Measurements from ENCODE around the gene FIBCD1. TPM values are rescaled to one million over a fixed set of nuclear protein-coding genes. Genes with fewer than 3 reads are reported as not detected.

Gene FIBCD1
- total RNA-seq, 1 experiment from 2014 or later = 6.6 TPM

DNA sequence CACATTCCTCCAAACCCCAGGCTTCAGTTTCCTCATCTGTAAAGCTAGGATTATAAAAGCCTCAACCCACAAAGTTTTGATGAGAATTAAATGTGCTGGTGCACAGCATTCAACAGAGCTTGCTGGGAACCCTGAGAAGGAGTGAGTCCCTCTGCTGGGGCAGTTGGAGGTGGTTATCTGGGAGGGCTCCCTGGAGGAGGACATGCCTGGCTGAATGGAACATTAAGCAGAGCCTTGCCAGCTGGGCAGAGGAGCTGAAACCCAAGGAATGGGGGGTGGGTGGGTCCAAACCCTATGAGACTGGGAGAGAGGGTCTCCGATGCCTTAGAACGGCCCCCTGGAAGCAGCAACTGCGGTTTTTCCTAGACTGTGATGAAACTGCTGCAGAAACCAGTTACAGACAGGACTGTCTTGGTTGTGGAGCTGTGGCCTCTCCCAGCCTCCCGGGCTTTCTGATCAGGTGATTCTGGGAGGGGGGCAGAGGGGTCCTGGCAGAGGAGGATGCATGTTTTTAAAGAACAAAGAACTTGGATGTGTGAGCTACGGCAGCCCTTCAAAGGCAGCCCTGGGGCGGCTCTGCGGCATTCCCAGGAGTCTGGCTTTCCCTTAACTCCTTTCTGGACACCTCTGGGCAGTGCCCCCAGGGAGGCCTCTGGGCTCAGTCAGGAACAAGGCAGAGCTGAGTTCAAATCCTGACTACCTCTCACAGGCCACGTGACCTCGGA is 20.8 kb downstream of the FIBCD1 start:
- H3K36me3 Mint-ChIP-seq = no peaks in the 10 kb centered on the region
- POLR2A ChIA-PET = interaction anchor here (0.5 to 0.7 kb wide), 2 partner anchors 36 to 166 kb away, joined by 3 to 5 read pairs; no protein-coding TSS in a partner anchor

DNA sequence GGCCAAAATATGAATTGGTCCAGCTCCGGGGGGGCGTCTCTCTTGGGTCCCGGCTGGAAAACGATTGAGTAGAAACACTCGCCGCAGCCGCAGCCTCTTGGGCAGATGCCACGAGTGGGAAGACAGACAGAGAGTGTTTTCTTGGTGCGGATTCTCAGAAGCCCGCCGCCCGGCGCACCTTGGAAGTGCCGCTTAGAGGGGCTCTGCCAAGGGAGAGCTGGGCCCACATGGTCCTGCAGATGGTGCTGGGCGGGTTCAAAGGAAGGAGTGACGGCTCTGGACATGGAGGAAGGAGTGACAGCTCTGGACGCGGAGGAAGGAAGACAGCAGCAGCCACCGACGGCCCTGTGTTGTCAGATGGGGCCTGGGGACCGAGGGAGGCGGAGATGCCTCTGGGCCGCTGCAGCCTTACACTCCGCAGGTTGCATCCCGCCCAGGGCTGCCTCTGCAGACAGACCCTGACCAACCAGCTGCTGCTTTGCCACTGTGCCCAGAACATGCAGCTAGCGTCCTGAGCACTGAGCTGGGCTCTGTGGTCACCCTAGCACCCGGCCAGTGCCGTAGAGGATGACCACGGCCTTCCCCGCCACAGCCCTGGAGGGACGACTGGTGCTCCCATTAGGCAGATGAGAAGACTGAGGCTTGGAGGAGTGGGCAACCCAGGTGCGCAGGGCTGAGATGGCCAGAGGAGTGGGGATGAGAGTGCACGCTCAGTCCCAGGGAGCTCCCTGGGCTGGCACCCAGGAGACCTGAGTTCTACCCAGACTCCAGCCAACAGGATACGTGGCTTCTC is 21.7 kb downstream of the FIBCD1 start:
- Mint-ChIP-seq H3K9me3 (no peaks in the 10 kb centered on the region), H3K27ac (no peak overlapping the region; the same call in 1 of the 2 replicates), H3K4me3 (no peak overlapping the region), H3K36me3 (no peaks in the 10 kb centered on the region), H3K27me3 (ENCODE audit: low read depth) (no peaks in the 10 kb centered on the region), H3K4me1 (peaks cover 9% of the 10 kb centered on the region)
- DNase-seq (ENCODE audit: low spot score) = no peak
- POLR2A ChIA-PET = interaction anchor here (0.5 to 0.7 kb wide), 2 partner anchors 37 to 167 kb away, joined by 3 to 5 read pairs; no protein-coding TSS in a partner anchor
- CTCF ChIA-PET = interaction anchor here (0.5 to 1.8 kb wide), 8 partner anchors 15 to 276 kb away, joined by 3 to 8 read pairs (median 4); no protein-coding TSS in a partner anchor
- ATAC-seq = no peak
- no peak for TF ChIP-seq TEAD4 (CRISPR knock-in tag; IDR thresholded peaks at IDR 0.05)
- no peak for TF ChIP-seq SOX15 (CRISPR knock-in tag; IDR thresholded peaks at IDR 0.05)
- no peak for TF ChIP-seq JAZF1 (CRISPR knock-in tag; IDR thresholded peaks at IDR 0.05)
- no peak for TF ChIP-seq CREM (CRISPR knock-in tag; IDR thresholded peaks at IDR 0.05)
- TF ChIP-seq NR3C1 (CRISPR knock-in tag; conservative IDR thresholded peaks at IDR 0.05; ENCODE audit: low read depth) = no peak
- TF ChIP-seq, protein P1, sequence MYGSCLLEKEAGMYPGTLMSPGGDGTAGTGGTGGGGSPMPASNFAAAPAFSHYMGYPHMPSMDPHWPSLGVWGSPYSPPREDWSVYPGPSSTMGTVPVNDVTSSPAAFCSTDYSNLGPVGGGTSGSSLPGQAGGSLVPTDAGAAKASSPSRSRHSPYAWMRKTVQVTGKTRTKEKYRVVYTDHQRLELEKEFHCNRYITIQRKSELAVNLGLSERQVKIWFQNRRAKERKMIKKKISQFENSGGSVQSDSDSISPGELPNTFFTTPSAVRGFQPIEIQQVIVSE (CRISPR knock-in tag; IDR thresholded peaks at IDR 0.05; ENCODE audit: borderline replicate concordance) = no peak
- TF ChIP-seq TP53 (CRISPR knock-in tag; IDR thresholded peaks at IDR 0.05) = no peak
- TF ChIP-seq ZNF219 (CRISPR knock-in tag; IDR thresholded peaks at IDR 0.05; ENCODE audit: borderline replicate concordance) = no peak
- no peak for TF ChIP-seq CREB1 (CRISPR knock-in tag; IDR thresholded peaks at IDR 0.05)
- TF ChIP-seq, protein P2, sequence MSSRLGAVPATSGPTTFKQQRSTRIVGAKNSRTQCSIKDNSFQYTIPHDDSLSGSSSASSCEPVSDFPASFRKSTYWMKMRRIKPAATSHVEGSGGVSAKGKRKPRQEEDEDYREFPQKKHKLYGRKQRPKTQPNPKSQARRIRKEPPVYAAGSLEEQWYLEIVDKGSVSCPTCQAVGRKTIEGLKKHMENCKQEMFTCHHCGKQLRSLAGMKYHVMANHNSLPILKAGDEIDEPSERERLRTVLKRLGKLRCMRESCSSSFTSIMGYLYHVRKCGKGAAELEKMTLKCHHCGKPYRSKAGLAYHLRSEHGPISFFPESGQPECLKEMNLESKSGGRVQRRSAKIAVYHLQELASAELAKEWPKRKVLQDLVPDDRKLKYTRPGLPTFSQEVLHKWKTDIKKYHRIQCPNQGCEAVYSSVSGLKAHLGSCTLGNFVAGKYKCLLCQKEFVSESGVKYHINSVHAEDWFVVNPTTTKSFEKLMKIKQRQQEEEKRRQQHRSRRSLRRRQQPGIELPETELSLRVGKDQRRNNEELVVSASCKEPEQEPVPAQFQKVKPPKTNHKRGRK (CRISPR knock-in tag; IDR thresholded peaks at IDR 0.05; ENCODE audit: borderline replicate concordance) = no peak
- TF ChIP-seq, protein P3, sequence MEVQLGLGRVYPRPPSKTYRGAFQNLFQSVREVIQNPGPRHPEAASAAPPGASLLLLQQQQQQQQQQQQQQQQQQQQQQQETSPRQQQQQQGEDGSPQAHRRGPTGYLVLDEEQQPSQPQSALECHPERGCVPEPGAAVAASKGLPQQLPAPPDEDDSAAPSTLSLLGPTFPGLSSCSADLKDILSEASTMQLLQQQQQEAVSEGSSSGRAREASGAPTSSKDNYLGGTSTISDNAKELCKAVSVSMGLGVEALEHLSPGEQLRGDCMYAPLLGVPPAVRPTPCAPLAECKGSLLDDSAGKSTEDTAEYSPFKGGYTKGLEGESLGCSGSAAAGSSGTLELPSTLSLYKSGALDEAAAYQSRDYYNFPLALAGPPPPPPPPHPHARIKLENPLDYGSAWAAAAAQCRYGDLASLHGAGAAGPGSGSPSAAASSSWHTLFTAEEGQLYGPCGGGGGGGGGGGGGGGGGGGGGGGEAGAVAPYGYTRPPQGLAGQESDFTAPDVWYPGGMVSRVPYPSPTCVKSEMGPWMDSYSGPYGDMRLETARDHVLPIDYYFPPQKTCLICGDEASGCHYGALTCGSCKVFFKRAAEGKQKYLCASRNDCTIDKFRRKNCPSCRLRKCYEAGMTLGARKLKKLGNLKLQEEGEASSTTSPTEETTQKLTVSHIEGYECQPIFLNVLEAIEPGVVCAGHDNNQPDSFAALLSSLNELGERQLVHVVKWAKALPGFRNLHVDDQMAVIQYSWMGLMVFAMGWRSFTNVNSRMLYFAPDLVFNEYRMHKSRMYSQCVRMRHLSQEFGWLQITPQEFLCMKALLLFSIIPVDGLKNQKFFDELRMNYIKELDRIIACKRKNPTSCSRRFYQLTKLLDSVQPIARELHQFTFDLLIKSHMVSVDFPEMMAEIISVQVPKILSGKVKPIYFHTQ (CRISPR knock-in tag; IDR thresholded peaks at IDR 0.05) = no peak
- no peak for TF ChIP-seq ESRRA (CRISPR knock-in tag; IDR thresholded peaks at IDR 0.05; ENCODE audit: borderline replicate concordance)

More for the DNA sequence above, 20.8 kb downstream of the FIBCD1 start:
- Mint-ChIP-seq H3K27ac (no peak overlapping the region), H3K9me3 (no peaks in the 10 kb centered on the region), H3K27me3 (ENCODE audit: low read depth) (no peaks in the 10 kb centered on the region), H3K4me3 (no peak overlapping the region), H3K4me1 (peaks cover 16% of the 10 kb centered on the region)
- no peak for ATAC-seq
- TF ChIP-seq, protein P4, sequence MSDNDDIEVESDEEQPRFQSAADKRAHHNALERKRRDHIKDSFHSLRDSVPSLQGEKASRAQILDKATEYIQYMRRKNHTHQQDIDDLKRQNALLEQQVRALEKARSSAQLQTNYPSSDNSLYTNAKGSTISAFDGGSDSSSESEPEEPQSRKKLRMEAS (CRISPR knock-in tag; IDR thresholded peaks at IDR 0.05) = no peak
- TF ChIP-seq ZNF219 (CRISPR knock-in tag; IDR thresholded peaks at IDR 0.05; ENCODE audit: borderline replicate concordance) (no peak), ZNF121 (CRISPR knock-in tag; IDR thresholded peaks at IDR 0.05) (no peak), ZNF423 (CRISPR knock-in tag; IDR thresholded peaks at IDR 0.05) (no peak), MXD4 (CRISPR knock-in tag; IDR thresholded peaks at IDR 0.05; ENCODE audit: borderline replicate concordance) (no peak)
- TF ChIP-seq, protein P5, sequence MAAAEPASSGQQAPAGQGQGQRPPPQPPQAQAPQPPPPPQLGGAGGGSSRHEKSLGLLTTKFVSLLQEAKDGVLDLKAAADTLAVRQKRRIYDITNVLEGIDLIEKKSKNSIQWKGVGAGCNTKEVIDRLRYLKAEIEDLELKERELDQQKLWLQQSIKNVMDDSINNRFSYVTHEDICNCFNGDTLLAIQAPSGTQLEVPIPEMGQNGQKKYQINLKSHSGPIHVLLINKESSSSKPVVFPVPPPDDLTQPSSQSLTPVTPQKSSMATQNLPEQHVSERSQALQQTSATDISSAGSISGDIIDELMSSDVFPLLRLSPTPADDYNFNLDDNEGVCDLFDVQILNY (CRISPR knock-in tag; IDR thresholded peaks at IDR 0.05) = no peak
- TF ChIP-seq, protein P6, sequence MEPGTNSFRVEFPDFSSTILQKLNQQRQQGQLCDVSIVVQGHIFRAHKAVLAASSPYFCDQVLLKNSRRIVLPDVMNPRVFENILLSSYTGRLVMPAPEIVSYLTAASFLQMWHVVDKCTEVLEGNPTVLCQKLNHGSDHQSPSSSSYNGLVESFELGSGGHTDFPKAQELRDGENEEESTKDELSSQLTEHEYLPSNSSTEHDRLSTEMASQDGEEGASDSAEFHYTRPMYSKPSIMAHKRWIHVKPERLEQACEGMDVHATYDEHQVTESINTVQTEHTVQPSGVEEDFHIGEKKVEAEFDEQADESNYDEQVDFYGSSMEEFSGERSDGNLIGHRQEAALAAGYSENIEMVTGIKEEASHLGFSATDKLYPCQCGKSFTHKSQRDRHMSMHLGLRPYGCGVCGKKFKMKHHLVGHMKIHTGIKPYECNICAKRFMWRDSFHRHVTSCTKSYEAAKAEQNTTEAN (CRISPR knock-in tag; IDR thresholded peaks at IDR 0.05) = no peak
- TF ChIP-seq, protein P7, sequence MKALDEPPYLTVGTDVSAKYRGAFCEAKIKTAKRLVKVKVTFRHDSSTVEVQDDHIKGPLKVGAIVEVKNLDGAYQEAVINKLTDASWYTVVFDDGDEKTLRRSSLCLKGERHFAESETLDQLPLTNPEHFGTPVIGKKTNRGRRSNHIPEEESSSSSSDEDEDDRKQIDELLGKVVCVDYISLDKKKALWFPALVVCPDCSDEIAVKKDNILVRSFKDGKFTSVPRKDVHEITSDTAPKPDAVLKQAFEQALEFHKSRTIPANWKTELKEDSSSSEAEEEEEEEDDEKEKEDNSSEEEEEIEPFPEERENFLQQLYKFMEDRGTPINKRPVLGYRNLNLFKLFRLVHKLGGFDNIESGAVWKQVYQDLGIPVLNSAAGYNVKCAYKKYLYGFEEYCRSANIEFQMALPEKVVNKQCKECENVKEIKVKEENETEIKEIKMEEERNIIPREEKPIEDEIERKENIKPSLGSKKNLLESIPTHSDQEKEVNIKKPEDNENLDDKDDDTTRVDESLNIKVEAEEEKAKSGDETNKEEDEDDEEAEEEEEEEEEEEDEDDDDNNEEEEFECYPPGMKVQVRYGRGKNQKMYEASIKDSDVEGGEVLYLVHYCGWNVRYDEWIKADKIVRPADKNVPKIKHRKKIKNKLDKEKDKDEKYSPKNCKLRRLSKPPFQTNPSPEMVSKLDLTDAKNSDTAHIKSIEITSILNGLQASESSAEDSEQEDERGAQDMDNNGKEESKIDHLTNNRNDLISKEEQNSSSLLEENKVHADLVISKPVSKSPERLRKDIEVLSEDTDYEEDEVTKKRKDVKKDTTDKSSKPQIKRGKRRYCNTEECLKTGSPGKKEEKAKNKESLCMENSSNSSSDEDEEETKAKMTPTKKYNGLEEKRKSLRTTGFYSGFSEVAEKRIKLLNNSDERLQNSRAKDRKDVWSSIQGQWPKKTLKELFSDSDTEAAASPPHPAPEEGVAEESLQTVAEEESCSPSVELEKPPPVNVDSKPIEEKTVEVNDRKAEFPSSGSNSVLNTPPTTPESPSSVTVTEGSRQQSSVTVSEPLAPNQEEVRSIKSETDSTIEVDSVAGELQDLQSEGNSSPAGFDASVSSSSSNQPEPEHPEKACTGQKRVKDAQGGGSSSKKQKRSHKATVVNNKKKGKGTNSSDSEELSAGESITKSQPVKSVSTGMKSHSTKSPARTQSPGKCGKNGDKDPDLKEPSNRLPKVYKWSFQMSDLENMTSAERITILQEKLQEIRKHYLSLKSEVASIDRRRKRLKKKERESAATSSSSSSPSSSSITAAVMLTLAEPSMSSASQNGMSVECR (CRISPR knock-in tag; IDR thresholded peaks at IDR 0.05; ENCODE audit: borderline replicate concordance) = no peak
- CTCF ChIA-PET = interaction anchor here (0.5 to 1.8 kb wide), 7 partner anchors 14 to 275 kb away, joined by 3 to 8 read pairs (median 5); no protein-coding TSS in a partner anchor
- no peak for DNase-seq (ENCODE audit: low spot score)
